Measurements from ENCODE around the gene MAP4. TPM values are rescaled to one million over a fixed set of nuclear protein-coding genes. Genes with fewer than 3 reads are reported as not detected.
"Not testable (repeated sequence)": the region's sequence is repeated elsewhere in the genome, so short reads cannot be mapped to it uniquely, and the experiment has no call there.

MAP4 gene
- polyA plus RNA-seq, 2 of the 4 experiments (the other 2 are of a cell fraction): 77.7 to 98.5 TPM

DNA sequence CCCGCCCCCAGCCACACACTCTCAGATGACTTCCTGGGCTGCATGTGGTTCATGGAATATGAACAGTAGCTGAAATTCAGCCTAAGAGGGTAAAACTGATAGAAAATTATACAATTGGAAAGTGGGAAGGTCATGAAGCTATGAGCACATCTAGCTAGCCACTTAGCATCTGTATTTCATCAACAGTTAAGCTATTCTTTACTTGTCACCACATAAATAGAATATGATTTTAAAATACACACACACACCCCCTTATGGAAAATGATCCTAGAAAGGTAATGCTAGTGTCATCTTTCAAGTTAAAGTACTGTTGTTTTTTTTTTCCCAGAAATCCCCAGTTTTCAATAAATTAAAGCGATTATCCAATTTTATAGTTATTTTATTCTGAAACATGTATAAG, 3.6 kb downstream of the MAP4 start (continued):
- TF ChIP-seq, protein P1, sequence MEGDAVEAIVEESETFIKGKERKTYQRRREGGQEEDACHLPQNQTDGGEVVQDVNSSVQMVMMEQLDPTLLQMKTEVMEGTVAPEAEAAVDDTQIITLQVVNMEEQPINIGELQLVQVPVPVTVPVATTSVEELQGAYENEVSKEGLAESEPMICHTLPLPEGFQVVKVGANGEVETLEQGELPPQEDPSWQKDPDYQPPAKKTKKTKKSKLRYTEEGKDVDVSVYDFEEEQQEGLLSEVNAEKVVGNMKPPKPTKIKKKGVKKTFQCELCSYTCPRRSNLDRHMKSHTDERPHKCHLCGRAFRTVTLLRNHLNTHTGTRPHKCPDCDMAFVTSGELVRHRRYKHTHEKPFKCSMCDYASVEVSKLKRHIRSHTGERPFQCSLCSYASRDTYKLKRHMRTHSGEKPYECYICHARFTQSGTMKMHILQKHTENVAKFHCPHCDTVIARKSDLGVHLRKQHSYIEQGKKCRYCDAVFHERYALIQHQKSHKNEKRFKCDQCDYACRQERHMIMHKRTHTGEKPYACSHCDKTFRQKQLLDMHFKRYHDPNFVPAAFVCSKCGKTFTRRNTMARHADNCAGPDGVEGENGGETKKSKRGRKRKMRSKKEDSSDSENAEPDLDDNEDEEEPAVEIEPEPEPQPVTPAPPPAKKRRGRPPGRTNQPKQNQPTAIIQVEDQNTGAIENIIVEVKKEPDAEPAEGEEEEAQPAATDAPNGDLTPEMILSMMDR (IDR thresholded peaks at IDR 0.05): no peak
- TF ChIP-seq, protein P2, sequence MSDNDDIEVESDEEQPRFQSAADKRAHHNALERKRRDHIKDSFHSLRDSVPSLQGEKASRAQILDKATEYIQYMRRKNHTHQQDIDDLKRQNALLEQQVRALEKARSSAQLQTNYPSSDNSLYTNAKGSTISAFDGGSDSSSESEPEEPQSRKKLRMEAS (IDR thresholded peaks at IDR 0.05): no peak
- TF ChIP-seq HOXB13 (CRISPR knock-in tag; IDR thresholded peaks at IDR 0.05; ENCODE audit: low read depth) (no peak), EP300 (IDR thresholded peaks at IDR 0.05) (no peak), JUNB (IDR thresholded peaks at IDR 0.05) (no peak), POLR2A (IDR thresholded peaks at IDR 0.05; ENCODE audit: low read length) (no peak)

DNA sequence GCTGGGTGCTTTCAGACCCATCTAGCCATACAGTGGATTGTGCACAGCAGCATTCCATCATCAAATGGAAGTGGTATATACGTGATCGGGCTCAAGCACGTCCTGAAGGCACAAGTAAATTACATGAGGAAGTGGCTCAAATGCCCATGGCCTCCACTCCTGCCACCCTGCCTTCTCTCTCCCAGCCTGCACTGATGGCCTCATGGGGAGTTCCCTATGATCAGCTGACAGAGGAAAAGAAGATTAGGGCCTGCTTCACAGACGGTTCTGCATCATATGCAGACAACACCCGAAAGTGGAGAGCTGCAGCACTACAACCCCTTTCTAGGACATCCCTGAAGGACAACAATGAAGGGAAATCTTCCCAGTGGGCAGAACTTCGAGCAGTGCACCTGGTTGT, 8.2 kb downstream of the MAP4 start:
- H3K4me1 ChIP-seq: peaks cover 11% of the 10 kb centered on the region
- ChIA-PET CTCF (interaction anchor here (0.8 kb wide), 1 partner anchor 25 kb away, joined by 5 read pairs; no protein-coding TSS in a partner anchor), POLR2A (interaction anchor here (0.7 kb wide), 1 partner anchor 59 kb away, joined by 6 read pairs; no protein-coding TSS in a partner anchor)
- ATAC-seq; H3K27ac ChIP-seq; H3K9me3 ChIP-seq; DNase-seq (ENCODE audit: low read depth in 1 of 2, low spot score in 1 of 2); FAIRE-seq; H3K4me3 ChIP-seq; H3K4me2 ChIP-seq: not testable (repeated sequence)
- 89% methylated on average over 6 of the region's 6 CpGs for WGBS (ENCODE audit: missing lambda C conversion rate)

DNA sequence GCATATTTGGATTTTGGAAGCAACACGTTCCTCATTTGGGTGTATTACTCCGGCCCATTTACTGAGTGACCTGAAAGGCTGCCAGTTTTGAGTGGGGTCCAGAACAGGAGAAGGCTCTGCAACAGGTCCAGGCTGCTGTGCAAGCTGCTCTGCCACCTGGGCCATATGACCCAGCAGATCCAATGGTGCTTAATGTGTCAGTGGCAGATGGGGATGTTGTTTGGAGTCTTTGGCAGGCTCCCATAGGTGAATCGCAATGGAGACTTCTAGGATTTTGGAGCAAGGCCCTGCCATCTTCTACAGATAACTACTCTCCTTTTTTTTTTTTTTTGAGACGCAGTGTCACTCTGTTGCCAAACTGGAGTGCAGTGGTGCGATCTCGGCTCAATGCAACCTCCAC, 8.9 kb downstream of the MAP4 start:
- ATAC-seq; H3K4me1 ChIP-seq; H3K4me3 ChIP-seq; DNase-seq (ENCODE audit: low read depth in 1 of 2, low spot score in 1 of 2); H3K27ac ChIP-seq; H3K4me2 ChIP-seq; H3K9me3 ChIP-seq; FAIRE-seq: not testable (repeated sequence)
- ChIA-PET CTCF (interaction anchor here (0.8 kb wide), 1 partner anchor 25 kb away, joined by 5 read pairs; no protein-coding TSS in a partner anchor), POLR2A (interaction anchor here (0.7 kb wide), 1 partner anchor 59 kb away, joined by 6 read pairs; no protein-coding TSS in a partner anchor)
- WGBS (ENCODE audit: missing lambda C conversion rate): 97% methylated on average over 6 of the region's 6 CpGs

DNA sequence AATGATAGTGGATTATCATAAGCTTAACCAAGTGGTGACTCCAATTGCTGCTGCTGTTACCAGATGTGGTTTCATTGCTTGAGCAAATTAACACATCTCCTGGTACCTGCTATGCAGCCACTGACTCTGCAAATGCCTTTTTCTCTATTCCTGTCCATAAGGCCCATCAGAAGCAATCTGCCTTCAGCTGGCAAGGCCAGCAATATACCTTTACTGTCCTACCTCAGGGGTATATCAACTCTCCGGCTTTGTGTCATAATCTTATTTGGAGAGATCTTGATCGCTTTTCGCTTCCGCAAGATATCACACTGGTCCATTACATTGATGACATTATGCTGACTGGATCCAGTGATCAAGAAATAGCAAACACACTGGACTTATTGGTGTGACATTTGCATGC, 9.4 kb downstream of the MAP4 start:
- not testable (repeated sequence) for FAIRE-seq; DNase-seq (ENCODE audit: low read depth in 1 of 2, low spot score in 1 of 2)
- WGBS (ENCODE audit: missing lambda C conversion rate): 98% methylated on average over 4 of the region's 4 CpGs

DNA sequence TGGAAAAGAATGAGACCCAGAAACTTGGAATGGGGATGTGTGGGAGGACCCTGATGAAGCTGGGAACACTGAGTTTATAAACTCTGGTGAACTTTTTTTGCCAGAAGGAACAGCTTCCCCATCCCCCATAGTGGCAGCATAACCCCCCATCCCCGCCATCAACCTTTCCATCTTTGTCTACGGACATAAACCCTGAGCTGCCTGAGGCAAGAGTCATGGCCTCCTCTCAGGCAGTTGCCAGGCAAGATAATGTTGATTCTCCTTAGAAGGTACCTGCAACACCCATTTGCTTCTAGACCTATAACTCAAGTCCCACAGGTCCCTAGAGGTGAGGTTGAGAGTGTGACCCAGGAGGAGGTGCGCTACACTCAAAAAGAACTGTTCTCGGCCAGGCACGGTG, 11.5 kb downstream of the MAP4 start:
- no peak overlapping the region for H3K4me3 ChIP-seq
- POLR2A ChIA-PET: no interaction called here
- WGBS (ENCODE audit: missing lambda C conversion rate): 100% methylated on average over 5 of the region's 5 CpGs
- TF ChIP-seq SMC3 (IDR thresholded peaks at IDR 0.05) (no peak), FOSB (CRISPR knock-in tag; IDR thresholded peaks at IDR 0.05) (no peak), CBX8 (IDR thresholded peaks at IDR 0.05) (no peak), HEYL (CRISPR knock-in tag; IDR thresholded peaks at IDR 0.05) (no peak), NFE2L2 (conservative IDR thresholded peaks at IDR 0.05; ENCODE audit: low read length) (no peak), RARB (CRISPR knock-in tag; IDR thresholded peaks at IDR 0.05) (no peak), SREBF2 (IDR thresholded peaks at IDR 0.05) (no peak), POLR2A (IDR thresholded peaks at IDR 0.05; ENCODE audit: low read length) (no peak), EHF (CRISPR knock-in tag; IDR thresholded peaks at IDR 0.05) (no peak)
- TF ChIP-seq, protein P2 (IDR thresholded peaks at IDR 0.05): no peak
- TF ChIP-seq, protein P3, sequence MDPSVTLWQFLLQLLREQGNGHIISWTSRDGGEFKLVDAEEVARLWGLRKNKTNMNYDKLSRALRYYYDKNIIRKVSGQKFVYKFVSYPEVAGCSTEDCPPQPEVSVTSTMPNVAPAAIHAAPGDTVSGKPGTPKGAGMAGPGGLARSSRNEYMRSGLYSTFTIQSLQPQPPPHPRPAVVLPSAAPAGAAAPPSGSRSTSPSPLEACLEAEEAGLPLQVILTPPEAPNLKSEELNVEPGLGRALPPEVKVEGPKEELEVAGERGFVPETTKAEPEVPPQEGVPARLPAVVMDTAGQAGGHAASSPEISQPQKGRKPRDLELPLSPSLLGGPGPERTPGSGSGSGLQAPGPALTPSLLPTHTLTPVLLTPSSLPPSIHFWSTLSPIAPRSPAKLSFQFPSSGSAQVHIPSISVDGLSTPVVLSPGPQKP (IDR thresholded peaks at IDR 0.05; ENCODE audit: low read depth, low read length): no peak
- H3K27ac ChIP-seq: no peak overlapping the region
- ATAC-seq (no peak), FAIRE-seq (no peak), DNase-seq (ENCODE audit: low read depth in 1 of 2, low spot score in 1 of 2) (no peak)
- H3K9me3 ChIP-seq: no peaks in the 10 kb centered on the region
- CTCF ChIA-PET: interaction anchor here (2.2 kb wide), 1 partner anchor 15 kb away, joined by 8 read pairs; no protein-coding TSS in a partner anchor
- no peaks in the 10 kb centered on the region for H3K4me1 ChIP-seq
- no peak overlapping the region for H3K4me2 ChIP-seq

More for the DNA sequence above, 9.4 kb downstream of the MAP4 start:
- H3K4me3 ChIP-seq, H3K9me3 ChIP-seq, H3K4me1 ChIP-seq, CTCF ChIA-PET, ATAC-seq, POLR2A ChIA-PET, H3K4me2 ChIP-seq, H3K27ac ChIP-seq: not testable (repeated sequence)

All from A549 (cell line).